Midbrain (tissue), 1 donor: ENCODE results near the gene NPTN.
"Not testable (repeated sequence)": the region's sequence is repeated elsewhere in the genome, so short reads cannot be mapped to it uniquely, and the experiment has no call there.

Source experiments
- DNase-seq: peaks from one replicate; lab custom pipeline; 2025; lab: John Stamatoyannopoulos, UW

NPTN gene

GRCh38 chr15:73600413-73601335 is 32.5 kb downstream of the NPTN start:
- DNase-seq: no peak

- no peak for DNase-seq
These were observed 33.3 kb downstream of the NPTN start for GRCh38 chr15:73599934-73600333.

- DNase-seq: no peak
These were observed 34.5 kb downstream of the NPTN start for GRCh38 chr15:73598530-73599160.

- DNase-seq: no peak
These were observed 36.1 kb downstream of the NPTN start for GRCh38 chr15:73597036-73597638.

DNA sequence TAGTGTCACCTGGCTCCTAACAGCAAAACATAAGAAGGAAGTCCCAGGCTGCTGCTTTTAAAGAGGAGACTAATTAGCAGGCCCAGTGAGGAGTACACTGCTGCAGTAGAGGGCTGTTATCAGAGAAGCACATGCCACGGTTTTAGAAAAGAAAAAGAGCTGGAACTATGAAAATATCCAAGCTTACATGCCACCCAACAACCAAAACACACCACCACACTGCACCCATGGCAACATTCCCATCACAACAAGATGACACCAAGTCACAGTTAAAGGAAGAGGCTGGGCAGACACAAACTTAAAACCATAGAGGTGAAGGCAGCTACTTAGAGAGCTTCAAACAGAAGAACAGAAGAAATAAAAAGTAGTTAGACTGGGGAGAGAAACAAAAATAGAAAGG is 37.0 kb downstream of the NPTN start:
- no peak for DNase-seq

GRCh38 chr15:73594109-73594508 is 39.1 kb downstream of the NPTN start:
- no peak for DNase-seq

DNA sequence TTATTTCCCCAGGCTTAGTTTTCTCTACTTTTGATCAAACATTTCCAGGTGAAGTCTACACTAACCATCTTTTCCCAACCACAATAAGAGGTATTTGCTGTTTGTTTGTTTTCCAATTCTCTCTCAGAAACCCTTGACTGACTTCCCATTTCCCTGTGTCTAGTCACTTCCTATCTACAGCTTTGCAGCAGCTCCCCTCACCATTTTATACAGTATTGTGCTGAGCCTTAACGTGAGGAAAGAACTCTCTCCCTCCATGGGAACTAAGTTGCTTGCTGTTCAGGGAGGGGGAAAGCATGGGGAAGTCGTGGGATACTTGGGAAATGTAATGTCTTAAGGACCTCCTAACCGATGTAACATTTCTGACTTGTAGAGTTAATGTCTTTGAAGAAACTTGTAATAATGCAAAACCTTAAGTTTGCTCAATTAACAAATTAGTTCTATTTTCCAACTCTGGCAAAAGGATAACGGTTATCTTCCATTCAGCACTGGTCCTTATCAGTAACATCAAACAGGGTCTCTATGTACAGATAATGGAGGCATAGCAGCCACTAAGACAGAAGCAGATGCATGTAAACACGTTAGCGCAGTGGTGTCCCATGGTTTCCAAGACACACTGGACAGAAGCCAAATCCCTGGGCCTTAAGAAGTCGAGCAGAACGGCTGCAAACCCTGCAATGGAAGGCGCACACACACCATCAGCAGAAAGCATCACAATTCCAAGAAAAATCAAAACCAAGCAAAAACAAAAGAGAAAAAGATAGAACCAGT is 39.7 kb downstream of the NPTN start:
- no peak for DNase-seq

GRCh38 chr15:73590263-73590662 is 42.9 kb downstream of the NPTN start:
- no peak for DNase-seq

DNA sequence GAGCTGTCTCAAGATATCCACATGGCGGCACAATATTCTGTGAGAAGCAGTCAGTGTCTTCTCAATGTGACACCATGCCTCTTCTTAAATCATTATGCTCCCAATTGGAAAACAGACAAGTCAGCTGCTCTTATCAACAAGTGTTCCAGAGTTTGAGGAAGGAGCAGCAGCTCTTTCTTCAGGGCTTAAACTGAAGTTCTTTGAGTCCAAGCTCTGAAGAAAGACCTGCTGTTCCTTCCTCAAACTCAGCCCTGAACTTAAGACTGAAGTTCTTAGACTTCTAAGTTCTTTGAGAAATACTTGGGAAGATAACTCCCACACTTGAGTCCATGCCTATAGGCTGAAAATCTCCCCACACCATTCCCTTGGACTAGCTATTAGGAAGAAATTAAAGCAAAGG is 43.4 kb downstream of the NPTN start:
- DNase-seq: no peak

- DNase-seq: no peak
These were observed 47.1 kb downstream of the NPTN start for GRCh38 chr15:73585871-73586654.

GRCh38 chr15:73584699-73585420 is 48.3 kb downstream of the NPTN start:
- DNase-seq: no peak

DNA sequence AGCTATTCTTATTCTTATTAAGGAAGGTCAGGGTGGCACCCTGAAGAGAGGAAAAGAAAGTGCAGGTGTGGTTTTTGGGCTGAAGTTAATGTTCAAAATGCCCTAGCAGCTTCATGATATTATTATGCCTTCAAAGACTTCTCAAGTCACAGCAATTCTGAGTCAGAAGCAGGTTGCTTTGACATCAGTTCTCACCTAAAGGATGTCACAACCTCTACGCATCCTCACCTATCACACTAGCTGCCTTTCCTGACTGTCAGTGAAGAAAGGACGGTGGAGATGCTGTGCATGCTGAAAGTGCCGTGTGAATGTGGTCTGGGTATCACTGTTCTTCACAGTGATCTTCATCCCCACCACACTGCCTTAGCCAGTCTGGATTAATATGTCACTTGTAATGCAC is 49.6 kb downstream of the NPTN start:
- DNase-seq: no peak

GRCh38 chr15:73582851-73583379 is 50.3 kb downstream of the NPTN start:
- DNase-seq: no peak

- DNase-seq: no peak
These were observed 55.2 kb downstream of the NPTN start for GRCh38 chr15:73578026-73578425.

DNA sequence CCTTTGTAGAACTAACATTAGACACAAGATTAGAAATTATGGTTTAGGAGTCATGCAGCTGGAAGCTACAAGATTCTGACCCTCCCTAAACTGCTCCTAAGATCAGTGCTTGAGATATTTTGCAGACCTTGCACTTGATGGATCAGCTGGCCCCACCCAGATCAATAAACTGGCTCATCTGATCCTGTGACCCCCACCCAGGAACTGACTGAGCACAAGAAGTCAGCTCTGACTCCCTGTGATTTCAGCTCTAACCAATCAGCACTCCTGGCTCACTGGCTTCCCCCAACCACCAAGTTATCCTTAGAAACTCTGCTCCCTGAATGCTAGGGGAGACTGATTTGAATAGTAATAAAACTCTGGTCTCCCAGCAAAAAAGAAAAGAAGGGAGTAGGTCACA is 55.6 kb downstream of the NPTN start:
- not testable (repeated sequence) for DNase-seq

GRCh38 chr15:73575636-73576247 is 57.4 kb downstream of the NPTN start:
- no peak for DNase-seq

DNA sequence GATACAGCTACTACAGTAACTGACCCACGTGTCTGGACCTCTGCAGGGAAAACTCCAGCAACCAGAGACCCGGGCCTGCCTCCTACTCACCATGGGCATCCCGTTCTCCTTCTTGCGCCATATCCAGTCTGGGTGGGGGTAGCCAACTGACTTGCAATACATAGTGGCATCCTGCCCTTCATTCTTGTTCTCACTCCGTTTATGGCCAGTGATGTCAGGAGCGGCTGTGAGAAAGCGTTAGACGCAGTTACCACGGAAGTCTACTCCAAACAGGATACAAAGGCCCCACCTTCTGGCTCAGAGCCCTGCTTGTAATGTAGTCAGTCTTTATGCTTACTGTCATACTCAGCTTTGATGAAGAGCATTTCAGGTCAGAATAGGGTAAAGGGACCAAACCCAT is 59.6 kb downstream of the NPTN start:
- DNase-seq: no peak

DNA sequence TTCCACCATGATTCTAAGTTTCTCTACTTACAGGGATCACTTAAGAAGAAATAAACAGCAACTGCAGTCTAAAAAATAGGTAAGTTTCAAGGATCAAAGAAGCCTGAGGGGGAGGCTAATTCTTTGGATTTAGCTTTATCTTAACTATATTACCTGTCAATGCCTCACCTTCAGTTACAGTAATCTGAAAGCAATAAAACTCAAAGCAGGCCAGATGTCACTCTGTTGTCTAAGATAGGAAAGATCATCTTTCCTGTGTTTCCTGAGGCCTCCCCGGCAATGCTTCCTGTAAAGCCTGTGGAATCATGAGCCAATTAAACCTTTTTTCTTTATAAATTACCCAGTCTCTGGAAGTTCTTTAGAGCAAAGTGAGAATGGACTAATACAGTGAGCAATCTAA is 60.2 kb downstream of the NPTN start:
- no peak for DNase-seq

DNA sequence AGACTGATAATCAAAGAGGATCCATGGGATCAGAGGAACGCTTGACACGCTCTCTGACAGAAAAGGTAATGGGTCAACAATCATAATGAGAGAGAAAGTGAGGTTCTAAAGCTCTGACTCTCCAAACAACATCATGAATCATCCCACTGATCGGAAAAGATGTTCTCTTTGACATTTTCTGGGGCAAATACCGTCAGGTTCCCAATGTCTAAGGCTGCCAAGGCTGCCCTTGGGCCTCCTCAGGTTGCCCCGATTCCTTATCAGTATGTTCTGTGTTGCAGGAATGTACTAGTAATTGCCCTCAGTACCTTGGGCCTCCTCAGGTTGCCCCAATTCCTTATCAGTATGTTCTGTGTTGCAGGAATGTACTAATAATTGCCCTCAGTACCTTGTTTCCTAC is 60.9 kb downstream of the NPTN start:
- no peak for DNase-seq

- DNase-seq: no peak
These were observed 61.8 kb downstream of the NPTN start for GRCh38 chr15:73571346-73571745.
